ENCODE data around the gene KCNMB2.
"Not testable (repeated sequence)": the region's sequence is repeated elsewhere in the genome, so short reads cannot be mapped to it uniquely, and the experiment has no call there.

KCNMB2 gene

DNA sequence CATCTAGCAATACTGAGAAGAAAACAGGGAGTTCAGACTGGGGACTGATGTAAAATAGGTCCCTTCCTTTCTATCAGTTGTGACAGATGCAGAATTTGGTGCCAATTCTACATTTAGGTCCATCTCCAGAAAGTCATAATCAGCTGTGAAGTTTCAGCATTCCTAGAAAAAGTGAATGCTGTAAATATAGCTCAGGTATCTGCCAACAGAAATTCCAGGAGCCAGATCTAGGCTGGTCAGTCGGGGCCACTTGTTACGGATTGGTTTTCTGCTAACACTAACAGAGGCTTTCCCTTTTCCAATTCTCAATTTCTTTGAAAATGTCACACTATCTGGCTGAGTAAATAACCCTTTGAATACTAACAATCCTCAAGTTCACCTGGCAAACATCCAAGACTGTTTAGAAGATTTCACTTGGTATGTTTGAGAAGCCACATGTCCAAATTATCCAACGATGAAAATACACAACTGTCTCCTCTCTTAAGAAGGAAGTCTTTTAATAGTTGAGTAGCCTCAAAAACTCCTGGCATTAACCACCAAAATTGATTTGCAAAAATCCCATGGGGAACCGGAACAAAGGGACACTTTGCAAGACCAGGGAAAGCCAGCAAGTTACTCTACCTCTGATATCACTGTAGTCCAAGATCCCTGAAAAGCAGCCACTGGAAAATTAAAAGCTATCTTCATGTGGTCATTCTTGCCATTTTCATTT is 313.1 kb downstream of the KCNMB2 start:
- Histone ChIP-seq H3K9ac (ENCODE audit: low read length) (no peak overlapping the region), H3K27me3 (ENCODE audit: control insufficient read depth, insufficient read depth, low read length) (no peaks in the 10 kb centered on the region), H3K4me3 (ENCODE audit: low read length) (no peak overlapping the region), H3K36me3 (ENCODE audit: control insufficient read depth, insufficient read depth, low read length) (no peaks in the 10 kb centered on the region), H3K4me1 (ENCODE audit: control insufficient read depth, insufficient read depth, low read length) (no peaks in the 10 kb centered on the region), H3K9me3 (ENCODE audit: control insufficient read depth, low read length) (no peaks in the 10 kb centered on the region)

DNA sequence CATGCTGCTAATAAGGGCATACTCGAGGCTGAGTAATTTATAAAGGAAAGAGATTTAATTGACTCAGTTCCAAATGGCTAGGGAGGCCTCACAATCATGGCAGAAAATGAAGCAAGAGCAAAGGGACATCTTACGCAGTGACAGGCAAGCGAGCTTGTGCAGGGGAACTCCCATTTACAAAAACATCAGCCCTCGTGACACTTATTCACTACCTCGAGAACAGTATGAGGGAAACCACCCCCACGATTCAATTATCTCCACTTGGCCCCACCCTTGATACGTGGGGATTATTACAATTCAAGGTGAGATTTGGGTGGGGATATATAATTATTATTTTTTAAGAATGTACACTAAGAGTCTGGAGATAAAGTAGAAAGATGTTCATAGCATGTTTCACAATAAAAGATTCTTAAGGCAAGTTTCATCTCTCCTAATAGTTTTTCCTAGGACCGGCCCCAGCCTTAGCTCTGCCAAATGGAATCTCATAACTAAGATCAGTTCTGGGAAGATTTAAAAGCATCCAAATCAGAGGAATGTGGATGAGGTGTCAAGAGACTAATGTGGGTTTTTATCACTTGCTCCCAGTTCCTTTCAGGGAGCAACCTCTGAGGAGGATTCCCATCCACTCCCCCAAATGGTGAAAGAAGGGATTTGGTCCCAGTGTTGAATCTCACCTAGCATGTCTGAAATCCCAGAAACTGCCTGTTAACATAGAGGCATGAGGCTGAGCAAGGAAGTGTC is 314.4 kb downstream of the KCNMB2 start:
- Histone ChIP-seq H3K4me1 (ENCODE audit: control insufficient read depth, insufficient read depth, low read length) (no peaks in the 10 kb centered on the region), H3K9me3 (ENCODE audit: control insufficient read depth, low read length) (no peaks in the 10 kb centered on the region), H3K4me3 (ENCODE audit: low read length) (no peak overlapping the region), H3K9ac (ENCODE audit: low read length) (no peak overlapping the region), H3K27me3 (ENCODE audit: control insufficient read depth, insufficient read depth, low read length) (no peaks in the 10 kb centered on the region), H3K36me3 (ENCODE audit: control insufficient read depth, insufficient read depth, low read length) (no peaks in the 10 kb centered on the region)

DNA sequence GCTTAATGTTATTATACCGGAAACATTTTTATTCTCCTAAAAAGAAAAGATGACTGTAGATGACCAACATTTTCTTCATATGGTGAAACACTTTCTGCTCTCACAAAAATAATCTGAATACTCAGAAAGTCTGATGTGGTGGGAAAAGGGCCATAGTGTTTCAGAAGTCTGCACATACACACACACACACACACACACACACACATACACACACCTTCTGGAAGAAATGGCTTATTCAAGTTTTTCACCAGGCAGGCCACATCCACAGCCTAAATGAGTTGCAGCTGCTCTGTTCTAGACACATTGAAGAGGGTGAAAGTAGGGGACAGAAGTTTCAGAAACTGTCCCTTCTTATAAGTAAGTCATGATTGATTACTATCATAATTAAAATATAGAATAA is 315.3 kb downstream of the KCNMB2 start:
- H3K36me3 ChIP-seq (ENCODE audit: control insufficient read depth, insufficient read depth, low read length): no peaks in the 10 kb centered on the region
- no peaks in the 10 kb centered on the region for H3K9me3 ChIP-seq (ENCODE audit: control insufficient read depth, low read length)
- H3K4me1 ChIP-seq (ENCODE audit: control insufficient read depth, insufficient read depth, low read length): no peaks in the 10 kb centered on the region
- no peaks in the 10 kb centered on the region for H3K27me3 ChIP-seq (ENCODE audit: control insufficient read depth, insufficient read depth, low read length)
- H3K9ac ChIP-seq (ENCODE audit: low read length): no peak overlapping the region
- no peak overlapping the region for H3K4me3 ChIP-seq (ENCODE audit: low read length)

DNA sequence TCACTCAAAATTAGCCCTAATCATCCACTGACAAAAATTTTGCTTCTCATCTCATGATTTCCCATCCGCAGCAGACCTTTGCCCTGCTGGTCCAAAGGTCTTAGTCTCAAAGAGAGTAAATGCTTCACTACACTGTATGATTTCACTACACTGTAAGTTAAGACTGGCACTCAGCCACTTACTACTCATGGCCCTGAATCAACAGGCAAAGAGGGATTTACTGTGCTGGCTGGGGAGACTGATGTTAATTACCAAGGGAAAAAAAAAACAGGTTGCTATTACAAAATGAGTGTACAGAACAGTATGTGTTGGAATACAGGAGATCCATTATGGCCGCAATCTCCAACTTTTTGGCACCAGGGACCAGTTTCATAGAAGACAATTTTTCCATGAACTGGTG is 320.6 kb downstream of the KCNMB2 start:
- no peaks in the 10 kb centered on the region for H3K36me3 ChIP-seq (ENCODE audit: control insufficient read depth, insufficient read depth, low read length)
- no peaks in the 10 kb centered on the region for H3K9me3 ChIP-seq (ENCODE audit: control insufficient read depth, low read length)
- no peaks in the 10 kb centered on the region for H3K27me3 ChIP-seq (ENCODE audit: control insufficient read depth, insufficient read depth, low read length)
- H3K9ac ChIP-seq (ENCODE audit: low read length): no peak overlapping the region
- no peaks in the 10 kb centered on the region for H3K4me1 ChIP-seq (ENCODE audit: control insufficient read depth, insufficient read depth, low read length)
- no peak overlapping the region for H3K4me3 ChIP-seq (ENCODE audit: low read length)

DNA sequence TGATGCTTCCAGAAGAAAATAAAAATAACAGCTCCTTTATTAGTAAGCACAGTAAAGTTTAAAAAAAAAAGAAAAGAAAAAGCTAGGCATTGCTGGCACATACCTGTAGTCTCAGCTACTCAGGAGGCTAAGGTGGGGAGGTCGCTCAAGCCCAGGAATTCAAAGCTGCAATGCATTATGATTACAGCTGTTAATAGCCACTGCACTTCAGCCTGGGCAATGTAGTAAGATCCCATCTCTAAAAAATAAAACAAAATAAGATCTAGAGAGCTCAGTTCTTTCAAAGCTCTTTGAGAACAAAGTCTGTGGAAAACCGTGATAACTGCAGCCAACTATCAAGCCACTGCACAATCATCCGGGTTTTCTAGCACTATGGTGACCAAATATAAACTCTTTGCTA is 323.1 kb downstream of the KCNMB2 start:
- Histone ChIP-seq H3K9ac (ENCODE audit: low read length) (no peak overlapping the region), H3K9me3 (ENCODE audit: control insufficient read depth, low read length) (no peaks in the 10 kb centered on the region), H3K36me3 (ENCODE audit: control insufficient read depth, insufficient read depth, low read length) (no peaks in the 10 kb centered on the region), H3K27me3 (ENCODE audit: control insufficient read depth, insufficient read depth, low read length) (no peaks in the 10 kb centered on the region), H3K4me1 (ENCODE audit: control insufficient read depth, insufficient read depth, low read length) (no peaks in the 10 kb centered on the region), H3K4me3 (ENCODE audit: low read length) (no peak overlapping the region)

DNA sequence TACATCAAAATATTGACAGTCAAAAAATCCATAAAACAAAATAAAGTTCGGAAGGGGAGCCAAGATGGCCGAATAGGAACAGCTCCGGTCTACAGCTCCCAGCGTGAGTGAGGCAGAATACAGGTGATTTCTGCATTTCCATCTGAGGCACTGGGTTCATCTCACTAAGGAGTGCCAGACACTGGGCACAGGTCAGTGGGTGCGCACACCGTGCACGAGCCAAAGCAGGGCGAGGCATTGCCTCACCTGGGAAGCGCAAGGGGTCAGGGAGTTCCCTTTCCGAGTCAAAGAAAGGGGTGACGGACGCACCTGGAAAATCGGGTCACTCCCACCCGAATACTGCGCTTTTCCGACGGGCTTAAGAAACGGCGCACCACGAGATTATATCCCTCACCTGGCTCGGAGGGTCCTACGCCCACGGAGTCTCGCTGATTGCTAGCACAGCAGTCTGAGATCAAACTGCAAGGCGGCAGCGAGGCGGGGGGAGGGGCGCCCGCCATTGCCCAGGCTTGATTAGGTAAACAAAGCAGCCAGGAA is 323.7 kb downstream of the KCNMB2 start:
- not testable (repeated sequence) for H3K9me3 ChIP-seq (ENCODE audit: control insufficient read depth, low read length); H3K4me1 ChIP-seq (ENCODE audit: control insufficient read depth, insufficient read depth, low read length); H3K9ac ChIP-seq (ENCODE audit: low read length); H3K4me3 ChIP-seq (ENCODE audit: low read length); H3K36me3 ChIP-seq (ENCODE audit: control insufficient read depth, insufficient read depth, low read length); H3K27me3 ChIP-seq (ENCODE audit: control insufficient read depth, insufficient read depth, low read length)

DNA sequence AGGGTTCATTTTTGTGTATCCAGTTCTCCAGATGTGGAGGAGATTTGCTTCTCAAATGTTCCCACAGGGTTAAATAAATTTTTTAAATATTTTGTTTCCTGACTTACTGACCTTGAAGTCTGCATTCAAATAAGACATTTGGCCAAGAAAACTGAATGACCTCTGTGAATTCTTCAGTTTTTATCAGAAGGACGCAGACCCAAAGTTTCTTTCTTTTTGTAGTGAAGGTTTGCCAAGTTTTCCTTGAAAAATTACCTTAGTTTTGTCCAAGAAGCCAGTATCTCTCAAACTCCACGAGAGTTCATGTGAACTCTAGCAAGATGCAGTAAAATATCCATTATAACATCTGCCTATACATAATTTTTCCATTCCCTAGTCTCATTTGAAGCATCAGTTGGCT is 332.4 kb downstream of the KCNMB2 start:
- Histone ChIP-seq H3K4me1 (ENCODE audit: control insufficient read depth, insufficient read depth, low read length) (no peaks in the 10 kb centered on the region), H3K36me3 (ENCODE audit: control insufficient read depth, insufficient read depth, low read length) (no peaks in the 10 kb centered on the region), H3K9me3 (ENCODE audit: control insufficient read depth, low read length) (no peaks in the 10 kb centered on the region), H3K4me3 (ENCODE audit: low read length) (no peak overlapping the region), H3K9ac (ENCODE audit: low read length) (no peak overlapping the region), H3K27me3 (ENCODE audit: control insufficient read depth, insufficient read depth, low read length) (no peaks in the 10 kb centered on the region)

DNA sequence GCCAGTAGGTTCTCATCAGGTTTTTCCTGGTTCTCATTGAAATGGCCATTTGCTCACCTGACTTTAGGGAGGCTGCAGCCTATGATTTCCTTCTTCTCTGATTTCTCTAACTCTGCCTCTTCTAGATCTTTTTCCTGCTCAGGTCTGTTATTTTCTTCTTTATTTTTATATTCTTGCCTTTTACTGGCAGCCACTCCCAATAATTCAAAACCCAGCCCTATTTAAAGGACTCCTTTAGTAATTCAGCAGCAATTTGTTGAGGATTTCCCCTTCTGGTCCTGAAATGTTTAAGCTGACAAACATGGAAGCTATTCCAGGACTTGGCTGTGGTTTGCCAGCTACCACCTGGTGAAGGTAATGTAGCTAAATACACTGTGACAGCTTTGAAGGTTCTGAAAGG is 333.8 kb downstream of the KCNMB2 start:
- H3K36me3 ChIP-seq (ENCODE audit: control insufficient read depth, insufficient read depth, low read length): no peaks in the 10 kb centered on the region
- H3K27me3 ChIP-seq (ENCODE audit: control insufficient read depth, insufficient read depth, low read length): no peaks in the 10 kb centered on the region
- no peaks in the 10 kb centered on the region for H3K9me3 ChIP-seq (ENCODE audit: control insufficient read depth, low read length)
- H3K4me3 ChIP-seq (ENCODE audit: low read length): no peak overlapping the region
- no peaks in the 10 kb centered on the region for H3K4me1 ChIP-seq (ENCODE audit: control insufficient read depth, insufficient read depth, low read length)
- H3K9ac ChIP-seq (ENCODE audit: low read length): no peak overlapping the region

DNA sequence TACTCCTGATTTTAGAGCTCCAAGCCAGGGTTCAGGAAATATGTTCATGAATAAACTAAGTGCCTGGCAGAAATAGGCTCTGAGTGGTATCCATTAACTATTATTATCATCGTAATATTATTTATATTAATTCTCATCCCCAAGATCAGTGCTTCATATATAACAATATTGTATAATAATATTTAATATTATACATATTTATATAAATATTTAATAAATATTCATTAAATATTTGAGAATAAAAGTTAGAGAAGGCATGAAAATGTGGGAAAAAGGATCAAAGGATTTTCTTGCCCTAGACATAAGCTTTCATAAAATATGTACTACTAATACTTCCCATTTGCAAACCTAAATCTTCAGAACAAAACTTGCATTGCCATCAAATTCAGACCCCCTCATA is 338.9 kb downstream of the KCNMB2 start:
- H3K4me1 ChIP-seq (ENCODE audit: control insufficient read depth, insufficient read depth, low read length): no peaks in the 10 kb centered on the region
- no peaks in the 10 kb centered on the region for H3K9me3 ChIP-seq (ENCODE audit: control insufficient read depth, low read length)
- no peak overlapping the region for H3K9ac ChIP-seq (ENCODE audit: low read length)
- H3K27me3 ChIP-seq (ENCODE audit: control insufficient read depth, insufficient read depth, low read length): no peaks in the 10 kb centered on the region
- no peak overlapping the region for H3K4me3 ChIP-seq (ENCODE audit: low read length)
- no peaks in the 10 kb centered on the region for H3K36me3 ChIP-seq (ENCODE audit: control insufficient read depth, insufficient read depth, low read length)

DNA sequence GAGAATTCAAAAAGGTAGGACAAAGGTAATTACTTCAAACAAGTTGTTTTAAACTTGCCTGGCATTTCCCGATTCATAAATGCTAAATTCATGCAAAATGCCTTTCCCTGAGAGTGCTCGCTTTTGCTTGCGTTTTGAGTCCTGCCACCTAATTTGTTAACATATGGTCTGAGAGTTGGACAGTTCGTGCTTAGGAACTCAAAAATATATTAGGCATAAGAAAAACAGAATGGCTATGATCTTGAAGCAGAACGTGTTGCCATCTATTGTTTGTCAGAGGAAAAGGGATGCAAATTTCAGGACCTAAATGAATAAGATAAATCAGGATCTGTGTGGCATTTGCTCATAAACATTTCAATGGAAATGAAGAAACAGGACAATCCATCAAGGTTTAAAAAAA is 339.6 kb downstream of the KCNMB2 start:
- H3K27me3 ChIP-seq (ENCODE audit: control insufficient read depth, insufficient read depth, low read length): no peaks in the 10 kb centered on the region
- no peaks in the 10 kb centered on the region for H3K4me1 ChIP-seq (ENCODE audit: control insufficient read depth, insufficient read depth, low read length)
- no peaks in the 10 kb centered on the region for H3K36me3 ChIP-seq (ENCODE audit: control insufficient read depth, insufficient read depth, low read length)
- H3K4me3 ChIP-seq (ENCODE audit: low read length): no peak overlapping the region
- H3K9ac ChIP-seq (ENCODE audit: low read length): no peak overlapping the region
- no peaks in the 10 kb centered on the region for H3K9me3 ChIP-seq (ENCODE audit: control insufficient read depth, low read length)

DNA sequence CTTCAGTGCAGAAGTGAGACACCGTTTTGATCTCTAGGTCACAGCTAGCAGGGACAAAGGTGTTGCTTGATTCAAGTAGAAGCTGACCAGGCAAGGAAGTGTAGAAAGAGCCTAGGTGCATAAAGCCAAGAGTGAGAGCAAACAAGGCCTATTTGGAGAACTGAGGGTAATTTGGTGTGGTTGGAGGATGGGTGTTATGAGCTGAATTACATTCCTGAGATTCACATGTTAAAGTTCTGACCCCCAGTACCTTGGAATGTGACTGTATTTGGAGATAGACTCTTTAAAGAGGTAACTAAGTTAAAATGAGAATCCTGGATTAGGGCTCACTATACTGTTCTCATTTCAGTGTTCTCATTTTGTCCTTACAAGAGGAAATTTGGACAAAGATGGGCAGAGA is 344.0 kb downstream of the KCNMB2 start:
- H3K36me3 ChIP-seq (ENCODE audit: control insufficient read depth, insufficient read depth, low read length): no peaks in the 10 kb centered on the region
- H3K4me1 ChIP-seq (ENCODE audit: control insufficient read depth, insufficient read depth, low read length): no peaks in the 10 kb centered on the region
- H3K27me3 ChIP-seq (ENCODE audit: control insufficient read depth, insufficient read depth, low read length): no peaks in the 10 kb centered on the region
- no peak overlapping the region for H3K9ac ChIP-seq (ENCODE audit: low read length)
- no peak overlapping the region for H3K4me3 ChIP-seq (ENCODE audit: low read length)
- no peaks in the 10 kb centered on the region for H3K9me3 ChIP-seq (ENCODE audit: control insufficient read depth, low read length)

Data from mucosa of stomach (tissue), 1 donor.